LNCAP (cell line): Measurements from ENCODE around the gene PWP1.

Experiments used
- TF ChIP-seq, protein P1 (sequence below): fragments of 450-650 bp; IDR thresholded peaks from 2 replicates; pipeline ENCODE4 v1.5.1; 2017; ENCODE audit warnings: mild to moderate bottlenecking

PWP1 gene

DNA sequence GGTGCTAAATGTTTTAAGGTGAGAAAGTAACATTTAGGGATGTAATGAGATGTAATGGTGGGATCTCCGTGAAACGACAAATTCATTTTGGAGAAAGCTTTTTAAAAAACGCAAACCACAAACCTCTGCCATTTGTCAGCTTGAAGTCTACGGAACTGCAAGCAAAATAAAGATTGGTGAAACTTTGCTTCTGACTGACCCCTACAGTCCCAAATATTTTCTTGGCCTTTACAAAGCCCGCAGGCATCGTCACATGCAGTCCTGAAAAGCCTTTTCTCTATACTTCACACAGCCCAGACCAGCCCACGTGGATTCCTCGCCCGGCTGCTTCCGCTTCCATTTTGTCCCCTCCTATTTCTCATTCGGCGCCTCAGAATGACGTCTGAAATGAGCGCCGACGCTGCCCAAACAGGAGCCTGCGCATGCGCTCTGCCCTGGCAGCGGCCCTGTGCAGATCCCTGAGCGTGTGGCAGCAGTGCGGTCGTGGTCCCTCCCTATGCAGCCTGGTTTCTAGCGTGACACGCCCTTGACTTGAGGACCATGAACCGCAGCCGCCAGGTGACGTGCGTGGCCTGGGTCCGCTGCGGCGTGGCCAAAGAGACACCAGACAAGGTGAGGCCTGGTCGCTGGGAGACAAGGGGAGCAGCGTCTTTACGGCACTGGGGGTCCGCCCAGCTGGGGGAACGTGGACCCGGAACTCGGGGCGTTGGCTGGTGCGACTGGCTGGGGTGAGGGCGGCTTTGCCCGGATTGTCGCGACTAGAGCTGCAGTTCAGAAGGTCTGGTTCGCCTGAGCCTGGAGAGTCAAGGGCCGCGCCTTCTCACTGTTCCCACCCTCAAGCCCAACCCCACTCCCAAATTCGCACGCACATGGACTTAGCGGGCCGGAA, at the start of gene PWP1:
Gene PWP1, plus strand, starts transcription at position 440 of the 889 bp plus-strand sequence. Its CDS starts 101 bp downstream, at position 541.
- TF ChIP-seq, protein P1, sequence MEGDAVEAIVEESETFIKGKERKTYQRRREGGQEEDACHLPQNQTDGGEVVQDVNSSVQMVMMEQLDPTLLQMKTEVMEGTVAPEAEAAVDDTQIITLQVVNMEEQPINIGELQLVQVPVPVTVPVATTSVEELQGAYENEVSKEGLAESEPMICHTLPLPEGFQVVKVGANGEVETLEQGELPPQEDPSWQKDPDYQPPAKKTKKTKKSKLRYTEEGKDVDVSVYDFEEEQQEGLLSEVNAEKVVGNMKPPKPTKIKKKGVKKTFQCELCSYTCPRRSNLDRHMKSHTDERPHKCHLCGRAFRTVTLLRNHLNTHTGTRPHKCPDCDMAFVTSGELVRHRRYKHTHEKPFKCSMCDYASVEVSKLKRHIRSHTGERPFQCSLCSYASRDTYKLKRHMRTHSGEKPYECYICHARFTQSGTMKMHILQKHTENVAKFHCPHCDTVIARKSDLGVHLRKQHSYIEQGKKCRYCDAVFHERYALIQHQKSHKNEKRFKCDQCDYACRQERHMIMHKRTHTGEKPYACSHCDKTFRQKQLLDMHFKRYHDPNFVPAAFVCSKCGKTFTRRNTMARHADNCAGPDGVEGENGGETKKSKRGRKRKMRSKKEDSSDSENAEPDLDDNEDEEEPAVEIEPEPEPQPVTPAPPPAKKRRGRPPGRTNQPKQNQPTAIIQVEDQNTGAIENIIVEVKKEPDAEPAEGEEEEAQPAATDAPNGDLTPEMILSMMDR, result no peak

DNA sequence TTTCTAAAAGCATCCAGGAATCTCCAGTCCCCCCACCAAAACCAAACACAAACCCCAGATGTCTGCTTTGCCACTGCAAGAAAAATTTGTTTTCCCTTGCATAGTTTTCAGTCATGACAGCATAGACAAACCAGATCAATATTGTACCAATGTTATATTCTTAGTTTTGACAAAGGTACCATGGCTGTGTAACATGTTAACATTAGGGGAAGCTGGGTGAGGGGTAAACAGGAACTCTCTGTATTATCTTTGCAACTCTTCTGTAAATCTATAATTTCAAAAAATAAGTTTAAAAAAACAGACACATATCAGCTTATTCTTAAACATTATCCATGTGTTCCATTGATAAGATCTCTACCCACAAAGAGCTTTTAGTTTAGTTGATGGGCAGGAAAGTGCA, 44.4 kb upstream of the PWP1 start:
- TF ChIP-seq, protein P1, result no peak

DNA sequence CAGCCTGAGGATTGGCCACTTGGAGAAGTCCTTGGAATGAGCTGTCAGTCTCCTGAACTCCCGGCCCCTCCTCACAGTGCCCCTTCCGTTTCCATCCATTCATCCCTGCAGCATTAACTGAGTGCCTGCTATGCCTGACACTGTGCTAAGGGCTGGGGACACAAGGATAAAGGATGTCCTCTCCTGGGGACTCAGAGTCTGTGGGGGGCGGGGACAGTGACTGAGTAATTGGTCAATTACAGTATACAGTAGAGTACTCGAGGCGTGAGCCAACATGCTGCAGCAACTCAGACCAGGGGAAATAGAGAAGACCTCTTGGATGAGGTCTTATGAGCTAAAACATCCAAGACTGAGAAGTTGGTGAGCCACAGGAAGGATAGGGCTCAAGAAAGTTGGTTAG, 43.4 kb upstream of the PWP1 start:
- TF ChIP-seq, protein P1, result no peak

DNA sequence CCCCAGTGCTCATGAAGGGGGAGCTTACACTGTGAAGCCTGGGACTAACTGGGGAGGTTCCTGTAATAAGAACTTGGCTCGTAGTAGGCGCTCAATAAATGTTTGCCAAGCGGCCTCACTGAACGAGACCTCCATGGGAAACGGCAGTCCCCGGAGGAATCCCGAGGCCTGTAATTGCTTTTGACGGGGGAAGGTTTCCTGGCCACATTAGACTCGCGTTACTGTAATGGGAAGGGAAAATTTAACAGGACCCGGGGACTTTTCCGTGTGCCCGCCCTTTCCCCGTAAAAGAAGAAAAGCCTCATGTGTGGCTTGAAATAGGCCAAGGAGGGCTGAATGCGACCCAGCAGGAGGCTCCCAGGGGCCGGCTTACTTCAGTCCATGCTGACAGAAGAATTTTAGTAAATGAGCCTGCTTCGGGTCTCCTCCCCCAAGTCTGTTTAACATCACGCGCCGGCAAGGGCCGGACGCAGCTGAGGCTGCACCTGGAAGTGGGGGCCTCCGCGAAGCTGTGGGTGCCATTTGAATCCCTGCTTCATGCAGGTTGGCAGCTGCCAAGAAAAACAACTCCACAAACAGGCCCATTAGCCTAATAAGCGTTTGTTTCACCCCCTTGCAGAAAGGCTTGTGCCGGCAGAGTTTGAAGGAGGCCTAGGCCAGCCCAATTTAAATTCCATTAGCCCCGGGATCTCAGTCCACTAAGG, 39.8 kb upstream of the PWP1 start:
- TF ChIP-seq, protein P1, result no peak

DNA sequence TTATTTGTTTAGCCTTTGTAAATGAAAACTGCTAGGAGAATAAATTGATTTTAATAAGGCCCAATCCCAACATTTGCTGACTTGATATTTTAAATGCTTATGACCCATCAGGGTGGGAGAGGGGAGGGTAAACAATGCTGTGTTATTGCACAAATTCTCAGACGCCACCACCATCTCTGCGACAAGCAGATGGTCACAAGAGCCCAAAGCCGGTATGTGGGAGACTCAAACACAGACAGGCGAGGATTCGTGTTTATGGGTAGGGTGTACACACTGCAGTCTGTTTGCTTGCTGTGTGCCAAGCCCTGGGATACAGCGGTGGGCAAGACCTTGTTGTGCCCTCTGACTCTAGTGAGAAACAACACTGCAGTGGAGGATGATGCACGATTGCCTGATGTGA, 39.2 kb upstream of the PWP1 start:
- TF ChIP-seq, protein P1, result no peak

DNA sequence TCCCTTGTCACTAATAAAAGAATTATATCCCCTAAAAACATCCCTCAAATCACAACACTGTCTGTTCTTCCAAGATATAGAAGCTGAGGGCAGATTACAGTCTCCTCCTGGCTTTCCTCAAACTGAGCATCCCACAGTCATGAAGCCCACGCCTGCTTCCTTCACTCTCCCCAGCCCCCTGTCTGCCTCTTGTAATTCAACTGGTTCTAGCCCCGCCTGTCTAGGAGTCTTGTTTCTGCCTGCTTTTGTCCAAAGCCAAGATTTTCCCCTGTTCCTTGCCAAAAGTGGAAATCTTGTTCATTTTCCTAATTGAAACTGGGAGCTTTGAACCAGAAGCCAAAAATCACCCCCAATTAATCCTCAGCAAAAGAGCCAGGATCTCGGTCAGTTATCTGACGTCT, 35.9 kb upstream of the PWP1 start:
- TF ChIP-seq, protein P1, result no peak

DNA sequence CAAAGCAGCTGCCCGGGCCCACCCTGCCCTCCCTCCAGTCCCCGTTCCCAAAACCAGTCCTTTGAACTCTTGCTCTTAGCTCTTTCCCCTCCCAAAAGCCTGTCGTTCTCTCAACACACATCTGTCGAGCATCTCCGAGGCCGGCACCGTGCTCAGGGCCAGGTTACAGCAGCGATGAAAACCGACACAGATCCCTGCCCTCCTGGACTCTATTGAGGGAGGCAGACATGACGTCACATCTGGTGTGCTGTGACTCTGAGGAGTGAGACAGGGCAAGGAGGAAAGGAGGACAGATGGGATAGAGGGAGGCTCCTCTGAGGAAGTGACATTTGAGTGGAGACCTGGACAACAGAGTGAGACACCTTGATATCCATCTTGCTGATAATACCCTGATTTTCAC, 34.6 kb upstream of the PWP1 start:
- TF ChIP-seq, protein P1, result no peak
